GM18505 (cell line): ENCODE measurements around the gene LSM11.

Experiments used
- ATAC-seq: cut with Tn5 transposase; IDR thresholded peaks from one replicate; pipeline ENCODE4 v1.9.1; 2021; ENCODE audit not compliant: unreplicated experiment
- POLR2A ChIP-seq: IDR thresholded peaks from 4 replicates; pipeline ENCODE4 v1.6.1; 2011; ENCODE audit warnings: borderline replicate concordance; ENCODE audit not compliant: insufficient read depth, insufficient read length; ENCODE audit errors: extremely low read depth

The LSM11 gene

GRCh38 chr5:157729858-157730257 lies 13.7 kb upstream of the LSM11 start:
- no peak for TF ChIP-seq POLR2A
- ATAC-seq, result peak; percentile 58

GRCh38 chr5:157730900-157731271 lies 12.6 kb upstream of the LSM11 start:
- ATAC-seq, result no peak
- no peak for TF ChIP-seq POLR2A

- peak; percentile 95 for ATAC-seq
- TF ChIP-seq POLR2A, result peak; percentile 96
These were observed 12.0 kb upstream of the LSM11 start, which contains the start of gene THG1L for GRCh38 chr5:157731272-157732129. Gene THG1L, plus strand, starts transcription at chr5:157731420. Its CDS starts 21 bp downstream, at chr5:157731441.

GRCh38 chr5:157732130-157732514 lies 11.4 kb upstream of the LSM11 start:
- ATAC-seq, result no peak
- TF ChIP-seq POLR2A, result no peak

- no peak for TF ChIP-seq POLR2A
- no peak for ATAC-seq
These were observed 10.8 kb upstream of the LSM11 start for GRCh38 chr5:157732596-157733262.

- ATAC-seq, result no peak
- TF ChIP-seq POLR2A, result no peak
These were observed 9.1 kb upstream of the LSM11 start for GRCh38 chr5:157734436-157734835.

- ATAC-seq, result no peak
These were observed 7.5 kb upstream of the LSM11 start for GRCh38 chr5:157735991-157736390.

GRCh38 chr5:157739388-157740228 lies 3.9 kb upstream of the LSM11 start:
- no peak for TF ChIP-seq POLR2A
- ATAC-seq, result no peak

More at GRCh38 chr5:157735991-157736390, 7.5 kb upstream of the LSM11 start:
- TF ChIP-seq POLR2A, result no peak

- no peak for TF ChIP-seq POLR2A
- no peak for ATAC-seq
These were observed 3.3 kb upstream of the LSM11 start for GRCh38 chr5:157740229-157740610.

- ATAC-seq, result no peak
- TF ChIP-seq POLR2A, result no peak
These were observed 2.4 kb upstream of the LSM11 start for GRCh38 chr5:157741131-157741530.

GRCh38 chr5:157744051-157745011 lies 819 bp downstream of the LSM11 start:
- peak; percentile 38 for ATAC-seq
- no peak for TF ChIP-seq POLR2A

GRCh38 chr5:157745041-157745456 lies 1.5 kb downstream of the LSM11 start:
- TF ChIP-seq POLR2A, result no peak
- no peak for ATAC-seq
